K562 (cell line): ENCODE data around the gene ALOXE3. TPM values are rescaled to one million over a fixed set of nuclear protein-coding genes. Genes with fewer than 3 reads are reported as not detected.

Source experiments
- ATAC-seq: fragments of 200-7000 bp; cut with Tn5 transposase; 3 replicates; pipeline ENCODE4 v1.9.1; 2020; ENCODE audit warnings: moderate library complexity
- BruUV-seq: library from RNA; stranded (reverse); fragments of 400-500 nt; replicated peaks from 2 replicates; lab custom pipeline; 2021; lab: Mats Ljungman, UMichigan
- CTCF ChIA-PET: fragments of 300-600 bp; formaldehyde crosslinking; extraction: SDS; loops from one replicate; lab custom pipeline; 2021; ENCODE audit warnings: low intra/inter-chr PET ratio; lab: Yijun Ruan, JAX
- POLR2A ChIA-PET: fragments of 300-600, 350-650 bp; sonication (Branson Sonifier 250); formaldehyde crosslinking; extraction: SDS; loops from one replicate; lab custom pipeline; 2021; ENCODE audit warnings: antibody characterized with exemption, inconsistent platforms; lab: Yijun Ruan, JAX
- DNase-seq, 4 experiments: peaks; one replicate each; pipeline versions ENCODE4 v3.0.0 to v3.0.0-alpha.2; 2011 to 2018; ENCODE audit warnings: low spot score in 3 of 4, mixed read lengths in 3 of 4; ENCODE audit errors: extremely low read depth in 1 of 4
- FAIRE-seq: peaks from 2 replicates; lab custom pipeline; 2011; peaks lifted over from hg19 to GRCh38; lab: Jason Lieb, UNC
- H2AFZ ChIP-seq: 2 replicates; pipeline ENCODE4 v1.6.0; 2011; ENCODE audit warnings: low read depth, low read length, control low read depth, inconsistent platforms
- H3K27ac ChIP-seq: fragments of 200-600 bp; 3 replicates; pipeline ENCODE4 v1.8.0; 2011; ENCODE audit warnings: low read depth, mild to moderate bottlenecking, control low read depth, inconsistent platforms, low read length, moderate library complexity, mixed read lengths; ENCODE audit errors: extremely low read depth
- H3K27me3 ChIP-seq, 2 experiments: fragments of 300-600 bp in 1 of 2; 2 replicates in 1 of 2; 3 replicates in 1 of 2; pipeline versions ENCODE4 v1.6.0 to v1.8.0; 2011; ENCODE audit warnings: inconsistent platforms in 2 of 2, low read length in 2 of 2, mild to moderate bottlenecking in 1 of 2, mixed read lengths in 1 of 2, moderate library complexity in 1 of 2; ENCODE audit not compliant: control insufficient read depth in 2 of 2, insufficient read depth in 2 of 2
- H3K36me3 ChIP-seq: fragments of 300-600 bp; 3 replicates; pipeline ENCODE4 v1.8.0; 2011; ENCODE audit warnings: mild to moderate bottlenecking, low read length, inconsistent platforms; ENCODE audit not compliant: control insufficient read depth, insufficient read depth
- H3K4me1 ChIP-seq, 2 experiments: fragments of 200-600 bp in 1 of 2; replicated peaks in 1 of 2; 2 replicates in 1 of 2; 3 replicates in 1 of 2; pipeline versions ENCODE4 v1.5.1 to v1.8.0; 2011; ENCODE audit warnings: inconsistent platforms in 2 of 2, low read length in 2 of 2, mild to moderate bottlenecking in 1 of 2, mixed read lengths in 1 of 2, moderate library complexity in 1 of 2; ENCODE audit not compliant: control insufficient read depth in 2 of 2, insufficient read depth in 2 of 2
- H3K4me2 ChIP-seq: 2 replicates; pipeline ENCODE4 v1.6.1; 2011; ENCODE audit warnings: low read length, control low read depth, inconsistent platforms, mixed read lengths; ENCODE audit not compliant: insufficient read depth
- H3K4me3 ChIP-seq: fragments of 200-600 bp; sonication (generic), shearing (Covaris generic); 2 replicates; pipeline ENCODE4 v1.5.1; 2016; ENCODE audit warnings: control low read depth, inconsistent platforms
- H3K79me2 ChIP-seq: fragments of 200-600 bp; 3 replicates; pipeline ENCODE4 v1.8.0; 2011; ENCODE audit warnings: low read length, inconsistent platforms; ENCODE audit not compliant: control insufficient read depth, insufficient read depth
- H3K9ac ChIP-seq, 2 experiments: 2 replicates each; pipeline versions ENCODE4 v1.6.0 to v1.6.1; 2011; ENCODE audit warnings: low read depth in 2 of 2, low read length in 2 of 2, control low read depth in 1 of 2, inconsistent platforms in 1 of 2, mild to moderate bottlenecking in 1 of 2, mixed read lengths in 1 of 2; ENCODE audit not compliant: insufficient read depth in 1 of 2
- H3K9me1 ChIP-seq: one replicate; pipeline ENCODE4 v1.6.0; 2011; ENCODE audit warnings: inconsistent platforms, mild to moderate bottlenecking, low read length, moderate library complexity; ENCODE audit not compliant: control insufficient read depth, insufficient read depth
- H3K9me3 ChIP-seq: replicated peaks from 2 replicates; pipeline ENCODE4 v1.5.1; 2011; ENCODE audit warnings: low read depth, low read length, inconsistent platforms; ENCODE audit not compliant: control insufficient read depth, insufficient read depth
- H4K20me1 ChIP-seq: replicated peaks from 2 replicates; pipeline ENCODE4 v1.6.1; 2011; ENCODE audit warnings: low read length, inconsistent platforms, mixed read lengths; ENCODE audit not compliant: control insufficient read depth, insufficient read depth
- ARID1B ChIP-seq: fragments of 450-650 bp; IDR thresholded peaks from 2 replicates; pipeline ENCODE4 v1.6.1; 2016; ENCODE audit warnings: antibody characterized with exemption, mild to moderate bottlenecking, inconsistent platforms
- EGR1 ChIP-seq: fragments of 450-650 bp; conservative IDR thresholded peaks from 2 replicates; pipeline ENCODE4 v1.6.1; 2017; ENCODE audit warnings: mild to moderate bottlenecking
- KAT8 ChIP-seq: fragments of 450-650 bp; IDR thresholded peaks from 2 replicates; pipeline ENCODE4 v1.6.1; 2016; ENCODE audit warnings: low read depth, mild to moderate bottlenecking
- NFIX ChIP-seq: fragments of 250-450 bp; sonication (Bioruptor Pico); IDR thresholded peaks from 2 replicates; pipeline ENCODE4 v1.4.0; 2020; ENCODE audit warnings: low read depth, mild to moderate bottlenecking, moderate library complexity
- NR2C1 ChIP-seq, 2 experiments: fragments of 450-650 bp; IDR thresholded peaks; 2 replicates each; pipeline ENCODE4 v1.6.1; 2017; ENCODE audit warnings: mild to moderate bottlenecking in 2 of 2, antibody characterized with exemption in 1 of 2, inconsistent platforms in 1 of 2, missing compliant biosample characterization in 1 of 2, missing genetic modification characterization in 1 of 2
- RBM14 ChIP-seq: fragments of 200-400 bp; formaldehyde crosslinking; IDR thresholded peaks from 2 replicates; pipeline ENCODE4 v1.6.1; 2018; ENCODE audit warnings: low read depth, mild to moderate bottlenecking, low read length, moderate library complexity, borderline replicate concordance; ENCODE audit not compliant: insufficient read depth
- ZBTB43 ChIP-seq: sonication (generic); formaldehyde crosslinking; IDR thresholded peaks from 2 replicates; pipeline ENCODE4 v1.8.0; 2023; ENCODE audit warnings: mild to moderate bottlenecking, missing genetic modification reagents
- ZC3H8 ChIP-seq: fragments of 450-650 bp; IDR thresholded peaks from 2 replicates; pipeline ENCODE4 v1.6.1; 2017
- WGBS: fragments of 100-300 bp; shearing (Covaris generic); methylation state at CpG from one replicate; pipeline ENCODE4 v1.1.6; 2016; ENCODE audit warnings: low coverage, mixed read lengths; ENCODE audit not compliant: insufficient coverage; ENCODE audit errors: missing lambda C conversion rate; 5-methylcytosine and 5-hydroxymethylcytosine counted together
- in situ Hi-C: fragments of 300-500 bp; cut with MboI; formaldehyde crosslinking; loops from 4 replicates; pipeline ENCODE4 v1.15.0; 2018; ENCODE audit warnings: inconsistent platforms, mixed read lengths
- intact Hi-C: fragments of 100-400 bp; cut with micrococcal nuclease; formaldehyde crosslinking; loops from 2 replicates; pipeline ENCODE4 v1.14.2; 2022
- polyA plus RNA-seq, 8 experiments: library from polyadenylated mRNA; depleted of rRNA in 4 of 8; stranded (reverse) in 5 of 8; unstranded in 3 of 8; fragments of >200 nt; fragmentation: Nextera tagmentation in 2 of 8; fragmentation: Illumina TruSeq in 1 of 8; extraction: Ambion mirVana in 2 of 8; extraction: Trizol in 1 of 8; gene quantifications; 2 replicates each; pipeline versions ENCODE4 v1.2.1 to v1.2.3, GENCODE V29; 2011 to 2014; ENCODE audit warnings: inconsistent platforms in 1 of 8, missing spikeins in 1 of 8
- total RNA-seq, 7 experiments: library from RNA; depleted of rRNA in 6 of 7; stranded (reverse); fragments of >200 nt in 6 of 7; fragmentation: Illumina TruSeq in 2 of 7; extraction: Trizol in 2 of 7; gene quantifications; 2 replicates each; pipeline versions ENCODE4 v1.2.1 to v1.2.3, GENCODE V29; 2011 to 2021; ENCODE audit warnings: low replicate concordance in 1 of 7
- TF ChIP-seq, protein P1 (sequence below): sonication (generic); formaldehyde crosslinking; IDR thresholded peaks from 2 replicates; pipeline ENCODE4 v1.8.1; 2022; ENCODE audit warnings: missing genetic modification reagents
- TF ChIP-seq, protein P2 (sequence below), 2 experiments: fragments of 450-650 bp in 1 of 2; IDR thresholded peaks; 2 replicates each; pipeline ENCODE4 v1.6.1; 2011 to 2017; ENCODE audit warnings: low read depth in 2 of 2, antibody characterized with exemption in 1 of 2, borderline replicate concordance in 1 of 2, low read length in 1 of 2, mild to moderate bottlenecking in 1 of 2, mixed read lengths in 1 of 2; ENCODE audit not compliant: control insufficient read depth in 1 of 2
- TF ChIP-seq, protein P3 (sequence below): sonication (generic); formaldehyde crosslinking; IDR thresholded peaks from 2 replicates; pipeline ENCODE4 v1.4.0; 2020; ENCODE audit warnings: mild to moderate bottlenecking, missing genetic modification reagents

The ALOXE3 gene
- total and polyA plus RNA-seq, 9 of the 15 experiments (the other 6 are each of a cell fraction or from before 2014, with no cell fraction given) = 0.04 TPM; not detected in 8

- H3K4me1 ChIP-seq = peaks cover 31 to 80% of the 10 kb centered on the region in 2 experiments
- in situ Hi-C loops = no loop called here
- intact Hi-C loops = no loop called here
- TF ChIP-seq KAT8 (no peak), NR2C1 (IDR thresholded peaks at IDR 0.05) (no peak), NR2C1 (tag; IDR thresholded peaks at IDR 0.05) (no peak), ZBTB43 (CRISPR knock-in tag) (no peak), EGR1 (no peak), NFIX (no peak), ARID1B (no peak), ZC3H8 (no peak), RBM14 (no peak)
- TF ChIP-seq, protein P1, sequence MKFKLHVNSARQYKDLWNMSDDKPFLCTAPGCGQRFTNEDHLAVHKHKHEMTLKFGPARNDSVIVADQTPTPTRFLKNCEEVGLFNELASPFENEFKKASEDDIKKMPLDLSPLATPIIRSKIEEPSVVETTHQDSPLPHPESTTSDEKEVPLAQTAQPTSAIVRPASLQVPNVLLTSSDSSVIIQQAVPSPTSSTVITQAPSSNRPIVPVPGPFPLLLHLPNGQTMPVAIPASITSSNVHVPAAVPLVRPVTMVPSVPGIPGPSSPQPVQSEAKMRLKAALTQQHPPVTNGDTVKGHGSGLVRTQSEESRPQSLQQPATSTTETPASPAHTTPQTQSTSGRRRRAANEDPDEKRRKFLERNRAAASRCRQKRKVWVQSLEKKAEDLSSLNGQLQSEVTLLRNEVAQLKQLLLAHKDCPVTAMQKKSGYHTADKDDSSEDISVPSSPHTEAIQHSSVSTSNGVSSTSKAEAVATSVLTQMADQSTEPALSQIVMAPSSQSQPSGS (CRISPR knock-in tag) = no peak
- TF ChIP-seq, protein P2, sequence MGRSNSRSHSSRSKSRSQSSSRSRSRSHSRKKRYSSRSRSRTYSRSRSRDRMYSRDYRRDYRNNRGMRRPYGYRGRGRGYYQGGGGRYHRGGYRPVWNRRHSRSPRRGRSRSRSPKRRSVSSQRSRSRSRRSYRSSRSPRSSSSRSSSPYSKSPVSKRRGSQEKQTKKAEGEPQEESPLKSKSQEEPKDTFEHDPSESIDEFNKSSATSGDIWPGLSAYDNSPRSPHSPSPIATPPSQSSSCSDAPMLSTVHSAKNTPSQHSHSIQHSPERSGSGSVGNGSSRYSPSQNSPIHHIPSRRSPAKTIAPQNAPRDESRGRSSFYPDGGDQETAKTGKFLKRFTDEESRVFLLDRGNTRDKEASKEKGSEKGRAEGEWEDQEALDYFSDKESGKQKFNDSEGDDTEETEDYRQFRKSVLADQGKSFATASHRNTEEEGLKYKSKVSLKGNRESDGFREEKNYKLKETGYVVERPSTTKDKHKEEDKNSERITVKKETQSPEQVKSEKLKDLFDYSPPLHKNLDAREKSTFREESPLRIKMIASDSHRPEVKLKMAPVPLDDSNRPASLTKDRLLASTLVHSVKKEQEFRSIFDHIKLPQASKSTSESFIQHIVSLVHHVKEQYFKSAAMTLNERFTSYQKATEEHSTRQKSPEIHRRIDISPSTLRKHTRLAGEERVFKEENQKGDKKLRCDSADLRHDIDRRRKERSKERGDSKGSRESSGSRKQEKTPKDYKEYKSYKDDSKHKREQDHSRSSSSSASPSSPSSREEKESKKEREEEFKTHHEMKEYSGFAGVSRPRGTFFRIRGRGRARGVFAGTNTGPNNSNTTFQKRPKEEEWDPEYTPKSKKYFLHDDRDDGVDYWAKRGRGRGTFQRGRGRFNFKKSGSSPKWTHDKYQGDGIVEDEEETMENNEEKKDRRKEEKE (IDR thresholded peaks at IDR 0.05; ENCODE audit: borderline replicate concordance in 1 of 2, control insufficient read depth in 1 of 2, low read depth in 2 of 2, low read length in 1 of 2) = 0 out of 4 replicates have a peak, but pooled peaks of 1 of the 2 experiments have one; percentile 2
- TF ChIP-seq, protein P3, sequence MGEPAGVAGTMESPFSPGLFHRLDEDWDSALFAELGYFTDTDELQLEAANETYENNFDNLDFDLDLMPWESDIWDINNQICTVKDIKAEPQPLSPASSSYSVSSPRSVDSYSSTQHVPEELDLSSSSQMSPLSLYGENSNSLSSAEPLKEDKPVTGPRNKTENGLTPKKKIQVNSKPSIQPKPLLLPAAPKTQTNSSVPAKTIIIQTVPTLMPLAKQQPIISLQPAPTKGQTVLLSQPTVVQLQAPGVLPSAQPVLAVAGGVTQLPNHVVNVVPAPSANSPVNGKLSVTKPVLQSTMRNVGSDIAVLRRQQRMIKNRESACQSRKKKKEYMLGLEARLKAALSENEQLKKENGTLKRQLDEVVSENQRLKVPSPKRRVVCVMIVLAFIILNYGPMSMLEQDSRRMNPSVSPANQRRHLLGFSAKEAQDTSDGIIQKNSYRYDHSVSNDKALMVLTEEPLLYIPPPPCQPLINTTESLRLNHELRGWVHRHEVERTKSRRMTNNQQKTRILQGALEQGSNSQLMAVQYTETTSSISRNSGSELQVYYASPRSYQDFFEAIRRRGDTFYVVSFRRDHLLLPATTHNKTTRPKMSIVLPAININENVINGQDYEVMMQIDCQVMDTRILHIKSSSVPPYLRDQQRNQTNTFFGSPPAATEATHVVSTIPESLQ (CRISPR knock-in tag) = no peak
These were observed 34.7 kb upstream of the ALOXE3 start for GRCh38 chr17:8153031-8153451.

More at GRCh38 chr17:8153031-8153451, 34.7 kb upstream of the ALOXE3 start:
- peak overlapping the region; percentile 5; the same call in 1 of the 2 replicates for H2AFZ ChIP-seq
- FAIRE-seq = peak; percentile 15
- H4K20me1 ChIP-seq = 0 out of 2 replicates have a peak, but pooled peaks cover 4% of the 10 kb centered on the region
- no peak for ATAC-seq
- no peaks in the 10 kb centered on the region for H3K9me3 ChIP-seq
- 48% methylated on average over 3 of the region's 7 CpGs for WGBS
- H3K4me3 ChIP-seq = no peak overlapping the region
- H3K36me3 ChIP-seq = peaks cover 20% of the 10 kb centered on the region; the same call in 2 of the 3 replicates
- DNase-seq = peak in 1 of 4 experiments; percentile 22
- H3K79me2 ChIP-seq = peaks cover 43% of the 10 kb centered on the region
- H3K9me1 ChIP-seq = no peaks in the 10 kb centered on the region
- peak overlapping the region; percentile 75 to 85; a peak in 3 of 4 replicates for H3K9ac ChIP-seq
- peak overlapping the region; percentile 89 for H3K4me2 ChIP-seq
- no TSS peak for BruUV-seq
- ChIA-PET CTCF (no interaction called here), POLR2A (interaction anchor here (1.3 to 1.7 kb wide), 3 partner anchors 13 to 70 kb away, joined by 3 to 11 read pairs (median 3); partner anchors contain the start of gene HES7)
- H3K27ac ChIP-seq = peak overlapping the region; percentile 94
- H3K27me3 ChIP-seq = no peaks in the 10 kb centered on the region
